Ovary (tissue), 10 donors: ENCODE data around the gene RXFP2. TPM values are rescaled to one million over a fixed set of nuclear protein-coding genes. Genes with fewer than 3 reads are reported as not detected.

Experiments
- DNase-seq, 5 donors: peaks; one replicate each; pipeline ENCODE4 v3.0.0-alpha.2; 2019 to 2020
- H3K27ac ChIP-seq, 2 donors: fragments of 200-600 bp; one replicate each; pipeline versions ENCODE4 v1.5.1 to v1.8.0; 2019 to 2022
- H3K27me3 ChIP-seq: fragments of 200-600 bp; one replicate; pipeline ENCODE4 v1.8.0; 2022
- H3K36me3 ChIP-seq: fragments of 200-600 bp; sonication (generic); one replicate; pipeline ENCODE4 v1.5.1; 2019
- H3K4me1 ChIP-seq: one replicate; pipeline ENCODE4 v1.8.1; 2013; ENCODE audit warnings: mild to moderate bottlenecking, moderate library complexity; ENCODE audit not compliant: insufficient read depth
- H3K4me3 ChIP-seq: fragments of 200-600 bp; sonication (generic); one replicate; pipeline ENCODE4 v1.5.1; 2017
- H3K9me3 ChIP-seq, 2 donors: fragments of 200-600 bp in 1 of 2; sonication (generic) in 1 of 2; one replicate each; pipeline versions ENCODE4 v1.5.1 to v1.8.1; 2013 to 2019; ENCODE audit warnings: mild to moderate bottlenecking in 1 of 2, moderate library complexity in 1 of 2
- EP300 ChIP-seq: sonication (generic); formaldehyde crosslinking; IDR thresholded peaks from one replicate; pipeline ENCODE4 v1.6.1; 2017; ENCODE audit warnings: antibody characterized with exemption
- POLR2A ChIP-seq: fragments of 450-650 bp; IDR thresholded peaks from one replicate; pipeline ENCODE4 v1.6.1; 2017; ENCODE audit warnings: antibody characterized with exemption, mild to moderate bottlenecking, moderate library complexity
- WGBS, 3 donors: extraction: QIAGEN DNeasy Blood & Tissue Kit in 1 of 3; methylation state at CpG; one replicate each; pipeline versions ENCODE4 v1.1.5 to v1.1.7; 2013 to 2017; 5-methylcytosine and 5-hydroxymethylcytosine counted together
- intact Hi-C, 4 donors: fragments of 100-400 bp; cut with DNase I; formaldehyde crosslinking; loops; one replicate each; pipeline versions ENCODE4 v1.11.0 to v1.15.1; 2022 to 2023
- long read RNA-seq, 3 donors: library from polyadenylated mRNA in 2 of 3; unstranded in 2 of 3; transcript quantifications; one replicate each; pipeline ENCODE4 v2.0.0 and lab custom pipeline, GENCODE V29; 2021 to 2026
- polyA plus RNA-seq, 2 donors: library from polyadenylated mRNA; stranded (reverse); fragments of 200-250 nt in 1 of 2; fragments of 350-450 nt in 1 of 2; fragmentation: Illumina TruSeq in 1 of 2; extraction: RNeasy Lipid Tissue Mini Kit (QIAGEN cat#74804) in 1 of 2; gene quantifications; one replicate each; pipeline ENCODE4 v1.2.3, GENCODE V29; 2013 to 2014
- total RNA-seq, 7 donors: library from RNA; depleted of rRNA in 2 of 7; stranded (reverse); fragments of >200 nt in 2 of 7; fragmentation: NEBNext Ultra II Directional in 3 of 7; extraction: Animal tissue kit (Norgen Biotek cat#: 25700) in 3 of 7; gene quantifications; one replicate each; pipeline versions ENCODE4 v1.1.0 to v1.2.4, GENCODE V29; 2016 to 2023
- TF ChIP-seq, protein P1 (sequence below), 3 donors: fragments of 450-650 bp in 2 of 3; fragments of 200-600 bp in 1 of 3; IDR thresholded peaks; one replicate each; pipeline versions ENCODE4 v1.5.1 to v1.8.0; 2016 to 2022; ENCODE audit warnings: antibody characterized with exemption in 3 of 3, mild to moderate bottlenecking in 1 of 3
- donor health status: DM: no; HTN: no; CAD: no; lungs with moderate emphysema.
- donor health status: DM: no; HTN: no; CAD: no.
- donor health status: Bipolar disorder and iron deficiency.
- donor health status: DM: yes; HTN: yes; CAD: no.
- donor health status: DM: no; HTN: no; CAD: no.
- donor health status: DM: yes; HTN: yes; CAD: no.

RXFP2 gene, protein sequence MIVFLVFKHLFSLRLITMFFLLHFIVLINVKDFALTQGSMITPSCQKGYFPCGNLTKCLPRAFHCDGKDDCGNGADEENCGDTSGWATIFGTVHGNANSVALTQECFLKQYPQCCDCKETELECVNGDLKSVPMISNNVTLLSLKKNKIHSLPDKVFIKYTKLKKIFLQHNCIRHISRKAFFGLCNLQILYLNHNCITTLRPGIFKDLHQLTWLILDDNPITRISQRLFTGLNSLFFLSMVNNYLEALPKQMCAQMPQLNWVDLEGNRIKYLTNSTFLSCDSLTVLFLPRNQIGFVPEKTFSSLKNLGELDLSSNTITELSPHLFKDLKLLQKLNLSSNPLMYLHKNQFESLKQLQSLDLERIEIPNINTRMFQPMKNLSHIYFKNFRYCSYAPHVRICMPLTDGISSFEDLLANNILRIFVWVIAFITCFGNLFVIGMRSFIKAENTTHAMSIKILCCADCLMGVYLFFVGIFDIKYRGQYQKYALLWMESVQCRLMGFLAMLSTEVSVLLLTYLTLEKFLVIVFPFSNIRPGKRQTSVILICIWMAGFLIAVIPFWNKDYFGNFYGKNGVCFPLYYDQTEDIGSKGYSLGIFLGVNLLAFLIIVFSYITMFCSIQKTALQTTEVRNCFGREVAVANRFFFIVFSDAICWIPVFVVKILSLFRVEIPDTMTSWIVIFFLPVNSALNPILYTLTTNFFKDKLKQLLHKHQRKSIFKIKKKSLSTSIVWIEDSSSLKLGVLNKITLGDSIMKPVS
- total RNA-seq (1 to 10 TPM in 1 of 7 donors, under 1 TPM in 1, not detected in 5; 0.34 to 1.6 TPM), polyA plus RNA-seq (under 1 TPM in 1 of 2 donors, not detected in 1; 0.63 TPM)
- long read RNA-seq, donor 1 = 0 reads
- long read RNA-seq, donor 2 = 0 reads
- long read RNA-seq, donor 3, partial matches to known transcripts = 2 of 2 reads
- long read RNA-seq, donor 3, other reads (novel, unspliced or antisense) = 0 of 2 reads

DNA sequence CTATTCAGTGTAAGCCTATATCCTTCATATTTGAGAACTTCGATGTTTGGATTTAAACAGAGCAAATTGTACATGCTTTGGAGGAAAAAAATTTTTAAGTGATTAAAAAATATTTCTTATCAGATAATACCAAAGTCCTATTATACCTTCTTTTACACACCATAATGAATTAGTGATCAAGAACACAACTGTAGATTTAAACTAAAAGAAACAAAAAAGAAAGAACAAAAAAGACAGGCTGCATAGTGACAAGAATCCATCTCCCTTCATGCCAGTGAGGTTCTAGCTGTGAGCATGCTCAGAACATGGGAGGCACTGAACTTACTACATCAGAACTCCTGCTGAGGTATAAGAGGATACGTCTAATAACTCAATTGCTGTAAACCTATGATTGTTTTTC, at the start of gene RXFP2:
TSS of gene RXFP2 (plus strand) at position 301 of the 400 bp plus-strand sequence. CDS start at position 388, 87 bp downstream.
- WGBS, 3 donors = 80 to 86% (median 84%) methylated on average over 2 of the region's 2 CpGs

DNA sequence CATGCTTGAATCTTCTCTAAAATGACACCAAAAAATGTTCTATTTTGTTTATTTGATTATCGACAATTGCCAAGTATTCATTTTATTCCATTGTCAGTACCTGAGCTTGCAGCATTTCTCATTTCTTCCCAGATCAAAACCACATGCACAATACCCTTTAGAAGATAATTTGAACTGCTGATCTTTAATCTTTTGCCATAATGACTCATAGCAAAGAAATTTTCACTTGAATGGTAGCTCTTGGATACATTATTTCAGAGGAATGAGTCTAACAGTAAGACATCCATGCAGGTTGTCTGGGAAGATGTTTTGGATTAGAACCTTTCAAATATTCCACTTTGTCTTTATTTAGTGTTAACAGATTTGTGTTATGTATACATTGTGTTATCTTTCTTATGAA, 42.0 kb upstream of the RXFP2 start:
- Histone ChIP-seq H3K27ac (no peak overlapping the region), H3K27me3 (no peaks in the 10 kb centered on the region), H3K9me3 (no peaks in the 10 kb centered on the region), H3K36me3 (no peaks in the 10 kb centered on the region), H3K4me3 (no peak overlapping the region), H3K4me1 (no peaks in the 10 kb centered on the region)
- no peak for DNase-seq
- WGBS, 3 donors = 0% methylated on average over 1 of the region's 1 CpG
- TF ChIP-seq, protein P1, sequence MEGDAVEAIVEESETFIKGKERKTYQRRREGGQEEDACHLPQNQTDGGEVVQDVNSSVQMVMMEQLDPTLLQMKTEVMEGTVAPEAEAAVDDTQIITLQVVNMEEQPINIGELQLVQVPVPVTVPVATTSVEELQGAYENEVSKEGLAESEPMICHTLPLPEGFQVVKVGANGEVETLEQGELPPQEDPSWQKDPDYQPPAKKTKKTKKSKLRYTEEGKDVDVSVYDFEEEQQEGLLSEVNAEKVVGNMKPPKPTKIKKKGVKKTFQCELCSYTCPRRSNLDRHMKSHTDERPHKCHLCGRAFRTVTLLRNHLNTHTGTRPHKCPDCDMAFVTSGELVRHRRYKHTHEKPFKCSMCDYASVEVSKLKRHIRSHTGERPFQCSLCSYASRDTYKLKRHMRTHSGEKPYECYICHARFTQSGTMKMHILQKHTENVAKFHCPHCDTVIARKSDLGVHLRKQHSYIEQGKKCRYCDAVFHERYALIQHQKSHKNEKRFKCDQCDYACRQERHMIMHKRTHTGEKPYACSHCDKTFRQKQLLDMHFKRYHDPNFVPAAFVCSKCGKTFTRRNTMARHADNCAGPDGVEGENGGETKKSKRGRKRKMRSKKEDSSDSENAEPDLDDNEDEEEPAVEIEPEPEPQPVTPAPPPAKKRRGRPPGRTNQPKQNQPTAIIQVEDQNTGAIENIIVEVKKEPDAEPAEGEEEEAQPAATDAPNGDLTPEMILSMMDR (IDR thresholded peaks at IDR 0.05) = no peak
- TF ChIP-seq POLR2A (no peak), EP300 (no peak)
- intact Hi-C loops = no loop called here

More for the DNA sequence above, at the start of gene RXFP2:
- Histone ChIP-seq H3K4me1 (no peaks in the 10 kb centered on the region), H3K27ac (no peak within 1 kb of the TSS), H3K27me3 (peaks cover 4% of the 10 kb centered on the region), H3K4me3 (no peak within 1 kb of the TSS), H3K9me3 (no peaks in the 10 kb centered on the region), H3K36me3 (no peaks in the 10 kb centered on the region)
- TF ChIP-seq POLR2A (no peak), EP300 (no peak)
- TF ChIP-seq, protein P1 (IDR thresholded peaks at IDR 0.05) = no peak
- DNase-seq = no peak
- intact Hi-C loops = no loop called here

DNA sequence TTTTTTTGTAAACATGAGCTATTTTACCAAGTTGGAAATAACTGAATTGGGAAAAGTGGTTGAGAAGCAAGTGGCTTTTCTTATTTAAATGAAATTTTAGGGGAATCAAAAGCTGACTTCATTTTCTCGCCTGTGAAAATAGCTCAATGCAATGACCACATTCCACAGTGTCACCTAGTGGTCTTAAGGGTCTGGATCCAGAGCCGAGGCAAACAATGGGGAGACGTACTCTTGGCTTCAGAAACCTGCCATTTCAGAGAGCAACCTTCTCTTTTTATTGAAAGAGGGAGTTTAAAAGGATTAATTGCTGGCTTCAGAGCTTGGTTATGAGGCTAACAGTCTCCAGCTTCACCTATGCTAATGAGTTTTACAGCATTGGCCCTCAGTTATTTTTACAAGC, 39.7 kb upstream of the RXFP2 start:
- no peak for DNase-seq
- H3K36me3 ChIP-seq = no peaks in the 10 kb centered on the region
- 23 to 44% (median 32%) methylated on average over 3 of the region's 3 CpGs for WGBS, 3 donors
- H3K4me1 ChIP-seq = no peaks in the 10 kb centered on the region
- no peak overlapping the region for H3K4me3 ChIP-seq
- intact Hi-C loops = no loop called here
- H3K27me3 ChIP-seq = no peaks in the 10 kb centered on the region
- H3K27ac ChIP-seq = no peak overlapping the region
- no peaks in the 10 kb centered on the region for H3K9me3 ChIP-seq
- TF ChIP-seq POLR2A = no peak
- TF ChIP-seq, protein P1 (IDR thresholded peaks at IDR 0.05) = no peak
- no peak for TF ChIP-seq EP300

DNA sequence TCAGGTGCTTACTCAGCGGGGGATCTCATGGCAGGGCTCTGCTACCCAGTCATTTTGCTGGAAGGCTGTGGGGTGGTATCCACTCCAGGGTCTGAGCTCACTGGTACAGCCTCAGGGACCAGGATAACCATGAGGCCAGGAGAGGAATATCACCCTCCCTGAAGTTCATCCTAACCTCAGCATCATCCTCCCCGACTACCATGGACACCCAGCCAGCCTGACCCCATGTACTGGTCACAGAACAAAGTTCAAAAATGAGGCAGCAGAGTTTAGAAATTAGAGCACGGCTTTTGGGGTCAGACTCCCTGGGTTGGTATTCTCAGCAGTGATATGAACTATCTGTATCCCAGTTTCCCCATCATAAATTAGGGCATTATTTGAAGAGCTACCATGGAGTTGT, 35.5 kb upstream of the RXFP2 start:
- Histone ChIP-seq H3K9me3 (no peaks in the 10 kb centered on the region), H3K27ac (no peak overlapping the region), H3K4me3 (no peak overlapping the region), H3K4me1 (no peaks in the 10 kb centered on the region), H3K36me3 (no peaks in the 10 kb centered on the region), H3K27me3 (no peaks in the 10 kb centered on the region)
- TF ChIP-seq, protein P1 (IDR thresholded peaks at IDR 0.05) = no peak
- no peak for TF ChIP-seq POLR2A
- TF ChIP-seq EP300 = no peak
- no peak for DNase-seq
- WGBS, 3 donors = 91 to 96% (median 91%) methylated on average over 3 of the region's 3 CpGs
- intact Hi-C loops = no loop called here
